Aorta (tissue), 5 donors: ENCODE data around the gene FAM83C. TPM values are rescaled to one million over a fixed set of nuclear protein-coding genes. Genes with fewer than 3 reads are reported as not detected.

ENCODE experiments used
- ATAC-seq: fragments of 200-7000 bp; cut with Tn5 transposase; one replicate; pipeline ENCODE4 v1.9.1; 2022; ENCODE audit warnings: moderate library complexity; ENCODE audit not compliant: low FRiP score
- DNase-seq, 2 donors: peaks; one replicate each; pipeline ENCODE4 v3.0.0-alpha.2; 2020
- H3K27ac ChIP-seq, 2 donors: one replicate each; pipeline ENCODE4 v1.5.1; 2013; ENCODE audit warnings: low read length in 2 of 2, mild to moderate bottlenecking in 2 of 2, moderate library complexity in 2 of 2, control low read depth in 1 of 2, inconsistent platforms in 1 of 2, low read depth in 1 of 2
- H3K27me3 ChIP-seq, 2 donors: one replicate each; pipeline ENCODE4 v1.6.1; 2013; ENCODE audit warnings: control low read depth in 1 of 2, low read length in 1 of 2, mild to moderate bottlenecking in 1 of 2, moderate library complexity in 1 of 2; ENCODE audit not compliant: insufficient read depth in 2 of 2, control insufficient read depth in 1 of 2
- H3K36me3 ChIP-seq, 2 donors: one replicate each; pipeline ENCODE4 v1.6.1; 2013; ENCODE audit warnings: control low read depth in 1 of 2, low read length in 1 of 2, mild to moderate bottlenecking in 1 of 2; ENCODE audit not compliant: insufficient read depth in 2 of 2, control insufficient read depth in 1 of 2
- H3K4me1 ChIP-seq, 2 donors: one replicate each; pipeline ENCODE4 v1.6.1; 2013; ENCODE audit warnings: low read length in 2 of 2, control low read depth in 1 of 2, mild to moderate bottlenecking in 1 of 2, moderate library complexity in 1 of 2; ENCODE audit not compliant: insufficient read depth in 2 of 2, control insufficient read depth in 1 of 2
- H3K4me3 ChIP-seq, 2 donors: one replicate each; pipeline ENCODE4 v1.5.1; 2013; ENCODE audit warnings: low read length in 2 of 2, control low read depth in 1 of 2, mild to moderate bottlenecking in 1 of 2
- H3K9me3 ChIP-seq: one replicate; pipeline ENCODE4 v1.6.1; 2013; ENCODE audit warnings: mild to moderate bottlenecking, low read length; ENCODE audit not compliant: control insufficient read depth
- WGBS, 2 donors: extraction: QIAGEN DNeasy Blood & Tissue Kit; methylation state at CpG; one replicate each; pipeline ENCODE4 v1.1.7; 2013; 5-methylcytosine and 5-hydroxymethylcytosine counted together
- intact Hi-C, 2 donors: fragments of 100-400 bp; cut with DNase I; formaldehyde crosslinking; loops; one replicate each; pipeline versions ENCODE4 v1.14.2 to v1.15.0; 2022
- polyA plus RNA-seq, 2 donors: library from polyadenylated mRNA; stranded (reverse); fragments of 200-250 nt; gene quantifications; one replicate each; pipeline ENCODE4 v1.2.3, GENCODE V29; 2013
- total RNA-seq, 2 donors: library from RNA; stranded (reverse); fragmentation: NEBNext Ultra II Directional; extraction: Animal tissue kit (Norgen Biotek cat#: 25700); gene quantifications; one replicate each; pipeline ENCODE4 v1.2.1, GENCODE V29; 2021
- donor health status: healthy with polysubstance abuse.
- donor health status: Bipolar disorder and iron deficiency.
- donor health status: DM: no; HTN: no; CAD: no.
- donor health status: DM: no; HTN: no; CAD: no.
- donor health status: DM: yes; HTN: yes; CAD: no.

The FAM83C gene
- total and polyA plus RNA-seq, 4 donors, result not detected

GRCh38 chr20:35240083-35240810, 52.0 kb downstream of the FAM83C start:
- intact Hi-C loops, result no loop called here
- H3K4me1 ChIP-seq, result no peaks in the 10 kb centered on the region
- DNase-seq, result no peak
- H3K36me3 ChIP-seq, result no peaks in the 10 kb centered on the region
- no peaks in the 10 kb centered on the region for H3K9me3 ChIP-seq
- no peak overlapping the region for H3K4me3 ChIP-seq
- ATAC-seq, result no peak
- no peak overlapping the region for H3K27ac ChIP-seq
- H3K27me3 ChIP-seq, result no peaks in the 10 kb centered on the region
- whole genome bisulfite sequencing, 2 donors, result 74 to 81% methylated on average over 5 of the region's 5 CpGs

GRCh38 chr20:35238735-35239134, 53.5 kb downstream of the FAM83C start:
- Histone ChIP-seq H3K4me1 (no peaks in the 10 kb centered on the region), H3K27ac (no peak overlapping the region), H3K36me3 (no peaks in the 10 kb centered on the region), H3K27me3 (no peaks in the 10 kb centered on the region), H3K4me3 (no peak overlapping the region), H3K9me3 (no peaks in the 10 kb centered on the region)
- ATAC-seq (no peak), DNase-seq (no peak)
- 91% methylated on average over 5 of the region's 5 CpGs for WGBS, 2 donors
- intact Hi-C loops, result no loop called here

- 93 to 96% methylated on average over 4 of the region's 4 CpGs for WGBS, 2 donors
Observed at GRCh38 chr20:35238170-35238569, 54.1 kb downstream of the FAM83C start.

GRCh38 chr20:35237486-35237885, 54.7 kb downstream of the FAM83C start:
- no peaks in the 10 kb centered on the region for H3K9me3 ChIP-seq
- no peak overlapping the region for H3K4me3 ChIP-seq
- no peaks in the 10 kb centered on the region for H3K4me1 ChIP-seq
- ATAC-seq (no peak), DNase-seq (no peak)
- H3K36me3 ChIP-seq, result no peaks in the 10 kb centered on the region
- no peak overlapping the region for H3K27ac ChIP-seq
- H3K27me3 ChIP-seq, result no peaks in the 10 kb centered on the region
- intact Hi-C loops, result no loop called here

More at GRCh38 chr20:35238170-35238569, 54.1 kb downstream of the FAM83C start:
- ATAC-seq (no peak), DNase-seq (no peak)
- Histone ChIP-seq H3K9me3 (no peaks in the 10 kb centered on the region), H3K4me3 (no peak overlapping the region), H3K4me1 (no peaks in the 10 kb centered on the region), H3K36me3 (no peaks in the 10 kb centered on the region), H3K27ac (no peak overlapping the region), H3K27me3 (no peaks in the 10 kb centered on the region)
- intact Hi-C loops, result no loop called here

- 79 to 85% methylated on average over 6 of the region's 6 CpGs for WGBS, 2 donors
- no peak for ATAC-seq
Observed at GRCh38 chr20:35235881-35236280, 56.3 kb downstream of the FAM83C start.

More at GRCh38 chr20:35235881-35236280, 56.3 kb downstream of the FAM83C start:
- Histone ChIP-seq H3K27ac (no peak overlapping the region), H3K27me3 (no peaks in the 10 kb centered on the region), H3K4me1 (no peaks in the 10 kb centered on the region), H3K4me3 (no peak overlapping the region), H3K36me3 (no peaks in the 10 kb centered on the region), H3K9me3 (no peaks in the 10 kb centered on the region)
- no peak for DNase-seq
- intact Hi-C loops, result no loop called here

Other genes starting within 250 kb of the FAM83C start
- gene TRPC4AP, start 199.6 kb downstream of the FAM83C start, total RNA-seq, result 10 to 100 TPM; 53.4 to 58.3 TPM
- 10 to 100 TPM; 18.8 to 56.2 TPM for gene TRPC4AP, start 199.6 kb downstream of the FAM83C start, polyA plus RNA-seq
- gene EDEM2, start 145.1 kb downstream of the FAM83C start, total RNA-seq, result 10 to 100 TPM; 21.6 to 23.4 TPM
- 10 to 100 TPM; 11.0 to 32.1 TPM for gene EDEM2, start 145.1 kb downstream of the FAM83C start, polyA plus RNA-seq
- 100 to 1,000 TPM in 1 of 2 donors, 10 to 100 TPM in 1; 75.9 to 128 TPM for gene PROCR, start 120.4 kb downstream of the FAM83C start, total RNA-seq
- 10 to 100 TPM; 45.0 to 80.5 TPM for gene PROCR, start 120.4 kb downstream of the FAM83C start, polyA plus RNA-seq
- gene MMP24, start 65.7 kb downstream of the FAM83C start, total RNA-seq, result 1 to 10 TPM in 1 of 2 donors, under 1 TPM in 1; 0.52 to 1.2 TPM
- under 1 TPM; 0.20 to 0.63 TPM for gene MMP24, start 65.7 kb downstream of the FAM83C start, polyA plus RNA-seq
- 10 to 100 TPM; 58.6 to 79.2 TPM for gene MMP24OS, start 14.3 kb downstream of the FAM83C start, total RNA-seq
- gene MMP24OS, start 14.3 kb downstream of the FAM83C start, polyA plus RNA-seq, result 10 to 100 TPM; 50.8 to 61.4 TPM
- 10 to 100 TPM; 61.0 to 77.7 TPM for gene EIF6, start 7.7 kb downstream of the FAM83C start, total RNA-seq
- 100 to 1,000 TPM in 1 of 2 donors, 10 to 100 TPM in 1; 78.1 to 147 TPM for gene EIF6, start 7.7 kb downstream of the FAM83C start, polyA plus RNA-seq
- gene UQCC1, start 119.5 kb upstream of the FAM83C start, total RNA-seq, result 10 to 100 TPM; 38.6 to 42.9 TPM
- 10 to 100 TPM; 10.8 to 26.8 TPM for gene UQCC1, start 119.5 kb upstream of the FAM83C start, polyA plus RNA-seq
- under 1 TPM; 0.42 to 0.57 TPM for gene GDF5, start 145.8 kb upstream of the FAM83C start, total RNA-seq
- gene GDF5, start 145.8 kb upstream of the FAM83C start, polyA plus RNA-seq, result under 1 TPM in 1 of 2 donors, not detected in 1; 0.41 TPM
- 10 to 100 TPM; 21.9 to 32.5 TPM for gene CEP250, start 163.2 kb upstream of the FAM83C start, total RNA-seq
- 10 to 100 TPM; 16.2 to 17.9 TPM for gene CEP250, start 163.2 kb upstream of the FAM83C start, polyA plus RNA-seq
- not detected for gene C20orf173, start 237.2 kb upstream of the FAM83C start, total RNA-seq
- gene C20orf173, start 237.2 kb upstream of the FAM83C start, polyA plus RNA-seq, result not detected
- gene ERGIC3, start 249.7 kb upstream of the FAM83C start, total RNA-seq, result 100 to 1,000 TPM; 140 to 166 TPM
- 100 to 1,000 TPM; 178 to 254 TPM for gene ERGIC3, start 249.7 kb upstream of the FAM83C start, polyA plus RNA-seq